HEK293T (cell line): ENCODE data around the gene CCR3.

ENCODE experiments used
- CTCF ChIA-PET: fragments of 350-600 bp; formaldehyde crosslinking; extraction: SDS; loops from one replicate; lab custom pipeline; 2021; ENCODE audit warnings: antibody characterized with exemption, inconsistent platforms; lab: Yijun Ruan, JAX
- POLR2A ChIA-PET: fragments of 350-600 bp; formaldehyde crosslinking; extraction: SDS; loops from one replicate; lab custom pipeline; 2020; ENCODE audit warnings: antibody characterized with exemption, inconsistent platforms; lab: Yijun Ruan, JAX
- DNase-seq: peaks from one replicate; pipeline ENCODE4 v3.0.0; 2012; ENCODE audit warnings: mixed read lengths; ENCODE audit errors: extremely low spot score
- ARNT ChIP-seq: fragments of 450-650 bp; IDR thresholded peaks from 2 replicates; pipeline ENCODE4 v1.6.1; 2017; ENCODE audit warnings: mild to moderate bottlenecking
- BHLHE40 ChIP-seq: fragments of 450-650 bp; IDR thresholded peaks from 2 replicates; pipeline ENCODE4 v1.6.1; 2016; ENCODE audit warnings: mild to moderate bottlenecking, moderate library complexity, borderline replicate concordance
- CTBP1 ChIP-seq: fragments of 450-650 bp; IDR thresholded peaks from 2 replicates; pipeline ENCODE4 v1.6.1; 2016; ENCODE audit warnings: borderline replicate concordance
- ELF4 ChIP-seq: fragments of 450-650 bp; IDR thresholded peaks from 2 replicates; pipeline ENCODE4 v1.6.1; 2017; ENCODE audit warnings: antibody characterized with exemption
- FOXA1 ChIP-seq: fragments of 450-650 bp; IDR thresholded peaks from 2 replicates; pipeline ENCODE4 v1.6.1; 2016; ENCODE audit warnings: mild to moderate bottlenecking
- FOXK2 ChIP-seq: fragments of 450-650 bp; IDR thresholded peaks from 2 replicates; pipeline ENCODE4 v1.6.1; 2016; ENCODE audit warnings: mild to moderate bottlenecking
- FOXM1 ChIP-seq: fragments of 450-650 bp; IDR thresholded peaks from 2 replicates; pipeline ENCODE4 v1.6.1; 2017; ENCODE audit warnings: mild to moderate bottlenecking, borderline replicate concordance
- HDGF ChIP-seq: fragments of 450-650 bp; IDR thresholded peaks from 2 replicates; pipeline ENCODE4 v1.6.1; 2017; ENCODE audit warnings: antibody characterized with exemption, borderline replicate concordance
- L3MBTL2 ChIP-seq: fragments of 450-650 bp; conservative IDR thresholded peaks from 2 replicates; pipeline ENCODE4 v1.6.1; 2016; ENCODE audit warnings: mild to moderate bottlenecking
- LEF1 ChIP-seq: fragments of 450-650 bp; IDR thresholded peaks from 2 replicates; pipeline ENCODE4 v1.6.1; 2017; ENCODE audit warnings: mild to moderate bottlenecking, borderline replicate concordance
- NFRKB ChIP-seq: fragments of 450-650 bp; IDR thresholded peaks from 2 replicates; pipeline ENCODE4 v1.6.1; 2016; ENCODE audit warnings: mild to moderate bottlenecking, moderate library complexity
- SP1 ChIP-seq: fragments of 450-650 bp; IDR thresholded peaks from 2 replicates; pipeline ENCODE4 v1.6.1; 2017
- SUZ12 ChIP-seq: fragments of 450-650 bp; IDR thresholded peaks from 2 replicates; pipeline ENCODE4 v1.6.1; 2016; ENCODE audit warnings: mild to moderate bottlenecking
- TARDBP ChIP-seq: fragments of 450-650 bp; IDR thresholded peaks from 2 replicates; pipeline ENCODE4 v1.6.1; 2016
- ZNF384 ChIP-seq: fragments of 450-650 bp; IDR thresholded peaks from 2 replicates; pipeline ENCODE4 v1.6.1; 2016
- TF ChIP-seq, protein P1 (sequence below): fragments of 450-650 bp; IDR thresholded peaks from 2 replicates; pipeline ENCODE4 v1.6.1; 2016

The CCR3 gene

DNA sequence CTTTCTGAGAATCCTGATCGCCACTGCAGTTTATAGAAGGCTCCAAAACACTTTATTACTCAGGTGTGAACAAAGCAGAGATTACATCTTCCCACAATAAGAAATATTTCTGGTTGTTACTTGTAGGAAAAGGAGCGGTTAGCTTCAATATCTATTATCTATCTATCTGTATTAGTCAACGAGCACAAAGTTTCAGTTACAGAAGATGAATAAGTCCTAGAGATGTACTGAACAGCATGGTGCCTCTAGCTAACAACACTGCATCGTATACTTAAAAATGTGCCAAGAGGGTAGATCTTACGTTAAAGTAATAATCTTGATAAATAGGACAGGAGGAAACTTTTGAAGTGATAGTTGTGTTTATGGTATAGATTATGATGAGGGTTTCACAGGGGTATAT is 10.9 kb upstream of the CCR3 start:
- POLR2A ChIA-PET: no interaction called here
- CTCF ChIA-PET: no interaction called here
- DNase-seq: no peak
- TF ChIP-seq TARDBP (no peak), FOXK2 (no peak), NFRKB (no peak), FOXA1 (no peak), ELF4 (no peak), BHLHE40 (no peak), HDGF (no peak)

DNA sequence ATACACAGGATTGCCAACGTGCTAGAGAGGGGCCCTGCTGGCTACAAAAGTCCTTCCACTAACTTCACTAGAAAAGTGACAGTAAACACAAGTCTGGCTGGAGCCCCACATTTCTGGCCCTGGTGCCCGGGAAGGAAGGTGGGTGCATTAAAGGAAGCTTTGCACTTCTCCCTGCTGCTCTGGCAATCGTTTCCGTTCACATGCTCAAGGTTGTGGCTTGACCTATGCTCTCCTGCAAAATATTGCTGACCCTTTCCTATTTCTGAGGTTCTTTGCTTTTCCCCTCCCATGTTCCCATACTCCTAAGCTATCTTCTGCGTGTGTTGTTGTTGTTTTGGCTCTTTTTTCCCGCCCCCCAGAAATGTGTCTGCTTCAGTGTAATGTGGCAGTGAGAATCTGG is 9.1 kb upstream of the CCR3 start:
- CTCF ChIA-PET: no interaction called here
- TF ChIP-seq ELF4: no peak
- no peak for TF ChIP-seq NFRKB
- no peak for TF ChIP-seq CTBP1
- TF ChIP-seq LEF1: no peak
- TF ChIP-seq ARNT: no peak
- TF ChIP-seq TARDBP: no peak
- no peak for TF ChIP-seq FOXK2
- no peak for TF ChIP-seq SP1
- no peak for TF ChIP-seq FOXA1
- no peak for DNase-seq
- POLR2A ChIA-PET: no interaction called here

DNA sequence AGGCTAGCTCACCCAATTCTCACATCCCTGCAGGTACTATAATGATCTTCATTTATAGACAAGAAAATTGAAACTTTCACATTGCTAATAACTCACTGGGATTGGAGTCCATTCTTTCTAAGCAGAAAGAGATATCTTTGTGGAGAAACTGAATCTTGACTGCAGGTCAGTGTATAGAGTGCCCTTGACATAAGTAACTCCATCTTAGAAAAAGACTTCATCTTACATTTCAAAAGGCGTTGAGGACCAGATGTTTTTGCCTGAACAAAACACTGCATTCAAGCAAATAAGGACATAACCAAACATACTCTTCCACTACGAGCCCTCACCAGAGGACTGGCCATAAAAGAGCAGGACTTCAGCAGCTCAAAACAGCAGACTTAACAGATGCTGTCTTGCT is 6.8 kb upstream of the CCR3 start:
- no peak for TF ChIP-seq BHLHE40
- TF ChIP-seq L3MBTL2: no peak
- no peak for TF ChIP-seq SUZ12
- TF ChIP-seq FOXK2: no peak
- ChIA-PET CTCF (no interaction called here), POLR2A (no interaction called here)
- no peak for DNase-seq

DNA sequence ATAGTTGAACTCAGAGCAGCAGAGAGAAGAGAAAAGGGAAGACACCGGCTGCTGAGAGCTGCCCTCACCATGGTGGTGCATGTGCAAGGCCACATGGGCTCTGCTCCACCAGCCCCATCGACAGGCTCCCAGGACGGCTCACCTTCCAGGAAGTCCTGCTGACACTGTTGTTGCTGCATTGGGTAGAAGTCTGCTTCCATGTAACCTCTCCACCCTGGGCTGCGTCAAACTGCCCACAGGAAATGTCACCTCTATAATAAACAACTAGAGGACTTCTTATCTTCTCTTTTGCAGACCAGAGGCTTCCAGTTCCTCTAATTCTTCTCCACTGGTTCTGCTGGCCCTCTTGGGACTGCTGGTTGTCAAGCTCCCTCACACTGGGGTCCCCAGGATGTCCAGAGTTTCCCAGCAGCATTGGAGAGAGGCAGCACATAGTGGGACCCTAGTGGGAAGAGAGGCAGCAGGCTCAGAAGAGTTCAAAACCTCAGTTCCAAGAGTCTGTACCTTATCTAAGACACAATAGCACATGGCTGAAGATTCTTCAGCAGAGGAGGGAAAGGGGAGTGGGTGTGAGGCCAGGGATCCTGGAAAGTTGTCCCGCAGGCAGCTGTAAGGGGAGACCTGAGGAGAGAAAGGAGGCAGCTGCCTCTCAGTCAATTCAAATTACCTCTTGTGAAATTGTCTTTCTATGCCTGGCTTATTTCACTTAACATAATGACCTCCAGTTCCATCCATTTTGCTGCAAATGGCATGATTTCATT is 5.8 kb upstream of the CCR3 start:
- no peak for DNase-seq
- CTCF ChIA-PET: no interaction called here
- TF ChIP-seq LEF1 (no peak), HDGF (no peak), ARNT (no peak), TARDBP (no peak), FOXA1 (no peak), FOXM1 (no peak), CTBP1 (no peak), FOXK2 (no peak), BHLHE40 (no peak), L3MBTL2 (no peak; the same call in 1 of the 2 replicates)
- TF ChIP-seq, protein P1, sequence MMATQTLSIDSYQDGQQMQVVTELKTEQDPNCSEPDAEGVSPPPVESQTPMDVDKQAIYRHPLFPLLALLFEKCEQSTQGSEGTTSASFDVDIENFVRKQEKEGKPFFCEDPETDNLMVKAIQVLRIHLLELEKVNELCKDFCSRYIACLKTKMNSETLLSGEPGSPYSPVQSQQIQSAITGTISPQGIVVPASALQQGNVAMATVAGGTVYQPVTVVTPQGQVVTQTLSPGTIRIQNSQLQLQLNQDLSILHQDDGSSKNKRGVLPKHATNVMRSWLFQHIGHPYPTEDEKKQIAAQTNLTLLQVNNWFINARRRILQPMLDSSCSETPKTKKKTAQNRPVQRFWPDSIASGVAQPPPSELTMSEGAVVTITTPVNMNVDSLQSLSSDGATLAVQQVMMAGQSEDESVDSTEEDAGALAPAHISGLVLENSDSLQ: no peak
- POLR2A ChIA-PET: no interaction called here

DNA sequence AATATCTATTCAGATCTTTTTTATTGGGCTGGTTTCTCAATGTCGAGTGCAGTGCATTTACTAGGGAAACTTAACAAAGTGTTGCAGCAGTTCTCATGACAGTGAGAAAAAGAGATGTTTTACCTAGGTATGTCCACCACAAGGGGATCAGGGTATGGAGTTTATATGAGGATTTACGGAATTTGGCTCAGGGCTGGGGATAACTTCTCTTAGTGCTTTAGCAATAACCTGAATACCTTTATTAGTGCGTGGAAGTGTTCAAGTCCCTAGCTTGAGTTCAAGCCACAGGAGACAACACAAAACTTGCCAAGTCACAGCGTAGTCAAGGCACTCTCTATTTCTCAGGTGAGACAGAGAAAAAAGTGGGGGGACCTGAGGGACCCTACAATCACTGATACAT is 3.9 kb upstream of the CCR3 start:
- TF ChIP-seq ELF4 (no peak), ZNF384 (no peak), SUZ12 (no peak), BHLHE40 (no peak), ARNT (no peak), SP1 (no peak), FOXM1 (no peak), TARDBP (no peak), FOXA1 (no peak), LEF1 (no peak)
- TF ChIP-seq, protein P1: no peak
- DNase-seq: no peak
- CTCF ChIA-PET: no interaction called here
- POLR2A ChIA-PET: no interaction called here

DNA sequence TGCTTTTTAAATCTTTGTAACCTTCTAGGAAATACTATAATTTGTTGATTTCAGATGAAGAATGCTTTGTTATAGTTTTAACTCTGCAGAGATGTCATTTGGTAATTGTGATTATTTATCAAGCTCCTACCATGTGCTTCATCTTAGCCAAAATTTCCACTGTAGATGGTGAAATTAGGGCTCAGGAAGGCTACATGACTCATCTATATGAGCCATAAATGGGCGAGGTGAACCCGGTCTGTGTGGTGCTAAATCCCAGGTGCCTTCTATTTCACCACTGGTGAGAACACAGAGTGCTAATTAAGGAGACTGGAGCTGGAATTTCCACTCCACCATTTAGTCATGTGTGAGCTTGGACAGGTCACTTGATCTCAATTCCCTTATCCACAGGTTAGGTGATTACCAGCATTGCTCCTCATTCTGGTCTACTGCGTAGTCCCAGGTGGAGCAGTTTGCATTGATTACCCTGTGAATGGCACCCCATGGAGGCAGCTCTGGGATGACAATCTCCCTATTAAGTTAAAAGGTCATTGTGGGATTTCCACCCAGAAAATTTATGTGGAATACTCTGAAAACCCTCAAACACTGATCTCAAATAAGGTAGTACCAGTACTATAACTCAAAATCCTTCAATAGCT is 2.8 kb upstream of the CCR3 start:
- no peak for TF ChIP-seq SUZ12
- DNase-seq: no peak
- CTCF ChIA-PET: no interaction called here
- POLR2A ChIA-PET: no interaction called here

DNA sequence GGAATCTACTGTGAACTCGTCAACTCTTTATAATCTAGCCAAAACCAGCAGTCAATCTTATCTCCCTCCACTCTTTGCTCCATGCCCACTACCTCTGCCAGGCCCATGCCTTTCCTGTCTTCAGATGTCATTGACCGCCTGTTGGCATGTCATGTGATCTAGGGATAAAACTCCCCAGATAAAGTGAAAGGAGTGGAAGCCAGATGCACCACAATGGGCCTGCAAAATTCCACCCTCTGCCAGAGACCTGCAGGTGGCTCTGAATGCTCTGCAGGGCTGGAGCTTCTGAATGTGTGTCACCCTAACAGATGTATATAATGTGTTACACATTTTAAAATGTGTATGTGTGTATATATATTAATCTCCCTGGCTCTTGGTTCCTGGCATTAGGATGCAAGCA is 2.3 kb upstream of the CCR3 start:
- no peak for DNase-seq
- TF ChIP-seq FOXM1: no peak
- ChIA-PET CTCF (no interaction called here), POLR2A (no interaction called here)

DNA sequence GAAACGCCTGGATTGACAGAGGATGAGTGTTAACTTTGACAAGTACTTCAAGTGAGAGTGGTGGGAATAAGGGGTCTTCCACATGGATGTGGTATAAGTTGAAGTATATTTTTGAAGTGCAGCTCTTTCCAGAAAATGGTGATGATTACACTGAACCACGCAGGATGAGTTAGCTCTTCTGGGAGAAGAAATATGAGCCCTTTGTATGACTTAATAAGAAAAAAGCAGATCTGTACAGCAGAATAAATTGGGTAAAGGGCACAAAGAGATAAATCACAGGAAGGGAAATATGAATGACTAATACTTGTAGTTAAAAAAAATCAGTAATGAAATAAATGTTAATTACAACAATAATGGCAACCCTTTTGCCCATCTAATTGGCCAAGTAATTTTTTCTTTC is 1.3 kb downstream of the CCR3 start:
- ChIA-PET POLR2A (no interaction called here), CTCF (no interaction called here)
- TF ChIP-seq NFRKB (no peak), L3MBTL2 (no peak), LEF1 (no peak), BHLHE40 (no peak), FOXK2 (no peak), FOXA1 (no peak), SUZ12 (no peak)
- TF ChIP-seq, protein P1: no peak
- no peak for DNase-seq
